SH-SY5Y (cell line): ENCODE measurements around the gene AQP5.

Source experiments
- GATA2 ChIP-seq: IDR thresholded peaks from 2 replicates; pipeline ENCODE4 v1.6.1; 2011; ENCODE audit warnings: mild to moderate bottlenecking, low read depth, low read length
- GATA3 ChIP-seq: IDR thresholded peaks from 2 replicates; pipeline ENCODE4 v1.6.1; 2011; ENCODE audit warnings: low read depth, mild to moderate bottlenecking, low read length, moderate library complexity

The AQP5 gene

DNA sequence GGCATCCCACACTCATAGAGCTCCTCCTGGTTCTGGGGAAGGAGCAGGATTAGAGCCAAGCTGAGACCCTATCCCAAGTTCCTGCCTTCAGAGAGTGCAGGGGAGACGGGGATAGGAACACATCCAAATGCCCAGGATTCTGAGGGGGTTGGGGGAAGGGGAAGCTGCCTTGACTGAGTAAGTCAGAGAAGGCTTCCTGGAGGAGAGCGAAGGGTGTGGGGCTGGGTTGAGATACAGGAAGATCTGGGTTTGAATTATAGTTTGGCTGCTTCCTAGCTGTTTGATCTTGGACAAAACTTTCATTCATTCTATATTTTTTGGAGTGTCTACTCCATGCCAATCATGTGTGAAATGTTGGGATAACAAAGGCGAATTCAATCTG is 19.2 kb upstream of the AQP5 start:
- no peak for TF ChIP-seq GATA2
- TF ChIP-seq GATA3: no peak

DNA sequence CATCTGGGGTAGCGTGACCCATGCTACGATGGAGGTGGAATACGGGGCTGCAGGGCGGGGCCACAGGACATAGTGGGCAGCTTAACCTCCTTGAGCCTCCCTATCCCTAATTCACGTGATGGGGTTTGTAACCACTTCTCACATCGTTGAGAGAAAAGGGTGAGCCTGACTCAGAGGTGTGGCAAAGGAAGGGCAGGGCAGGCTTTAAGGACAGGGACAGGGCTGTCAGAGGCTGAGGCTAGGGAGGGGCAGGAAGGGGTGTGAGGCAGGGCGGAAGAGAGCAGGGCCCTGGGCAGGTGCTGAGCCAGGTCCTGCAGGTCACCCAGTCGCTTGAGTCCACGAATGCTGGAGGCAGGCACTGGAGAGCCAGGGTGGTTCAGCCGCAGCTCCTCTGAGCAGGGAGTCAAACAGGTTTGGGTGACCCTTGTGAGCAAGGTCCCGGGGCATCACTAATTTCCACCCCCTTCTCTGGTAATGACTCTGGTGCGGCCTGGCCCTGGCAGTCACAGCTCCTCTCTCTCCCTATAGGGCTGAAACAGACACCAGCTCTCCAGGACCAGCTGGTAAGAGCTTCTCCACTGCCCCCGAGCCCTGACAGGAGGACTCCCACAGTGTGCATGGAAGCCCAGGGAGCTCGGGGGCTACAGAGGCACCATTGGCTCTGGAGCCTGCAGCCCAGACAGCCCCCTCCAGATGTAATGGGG is 18.6 kb upstream of the AQP5 start:
- TF ChIP-seq GATA2 (no peak), GATA3 (no peak)

DNA sequence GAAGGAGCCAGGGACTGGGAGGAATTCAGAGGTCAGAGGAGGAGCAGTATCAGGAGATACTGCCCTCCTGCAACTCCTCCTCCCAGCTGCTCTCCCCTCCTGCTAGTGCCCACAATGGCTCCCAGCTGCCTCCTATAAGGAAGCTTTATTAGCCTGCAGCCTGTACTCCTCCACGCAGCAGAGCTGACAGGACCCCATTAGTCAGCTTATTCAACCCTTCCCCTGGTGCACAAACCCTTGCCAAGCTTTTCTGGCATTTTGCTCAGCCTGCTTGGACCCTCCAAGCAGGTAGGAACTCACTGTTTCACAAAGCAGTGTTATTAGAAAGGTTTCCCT is 18.1 kb upstream of the AQP5 start:
- TF ChIP-seq GATA3 (no peak), GATA2 (no peak)

DNA sequence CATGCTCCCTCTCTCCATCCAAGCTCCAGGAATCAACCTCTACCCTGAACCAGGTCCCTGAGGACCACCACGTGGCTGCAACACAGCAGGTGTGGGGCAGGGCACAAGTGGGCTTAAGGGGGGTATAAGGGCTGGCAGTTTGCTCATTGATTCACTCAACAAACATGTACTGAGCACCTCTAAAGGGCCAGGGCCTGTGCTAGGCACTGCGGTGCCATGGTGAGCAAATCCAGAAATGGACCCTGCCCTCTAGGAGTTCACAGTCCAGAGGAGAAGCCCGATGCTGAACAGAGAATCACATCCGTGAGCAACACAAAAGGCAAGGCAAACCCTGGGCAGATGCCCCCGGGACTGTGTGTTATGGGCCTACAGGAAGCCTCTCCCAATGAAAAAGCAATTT is 17.6 kb upstream of the AQP5 start:
- no peak for TF ChIP-seq GATA3
- TF ChIP-seq GATA2: no peak

DNA sequence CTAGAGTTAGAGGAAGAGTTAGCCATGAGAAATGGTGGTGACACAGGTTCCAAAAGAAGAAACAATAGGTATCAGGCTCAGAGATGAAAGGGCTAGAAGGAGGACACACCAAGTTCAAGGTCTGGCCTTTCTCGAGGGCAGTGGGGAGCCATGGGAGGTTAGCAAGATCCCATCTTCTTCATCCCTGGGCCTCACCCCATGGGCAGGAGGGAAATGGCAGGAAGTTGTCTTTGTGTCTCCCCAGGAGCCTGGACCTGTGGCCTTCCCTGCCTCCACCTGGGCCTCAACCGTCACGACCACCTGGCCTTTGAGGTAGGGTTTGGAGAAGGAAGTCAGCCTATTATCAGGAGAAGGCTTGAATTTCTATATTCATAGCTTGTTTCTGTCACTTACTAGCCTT is 17.0 kb upstream of the AQP5 start:
- TF ChIP-seq GATA2 (no peak), GATA3 (no peak)

DNA sequence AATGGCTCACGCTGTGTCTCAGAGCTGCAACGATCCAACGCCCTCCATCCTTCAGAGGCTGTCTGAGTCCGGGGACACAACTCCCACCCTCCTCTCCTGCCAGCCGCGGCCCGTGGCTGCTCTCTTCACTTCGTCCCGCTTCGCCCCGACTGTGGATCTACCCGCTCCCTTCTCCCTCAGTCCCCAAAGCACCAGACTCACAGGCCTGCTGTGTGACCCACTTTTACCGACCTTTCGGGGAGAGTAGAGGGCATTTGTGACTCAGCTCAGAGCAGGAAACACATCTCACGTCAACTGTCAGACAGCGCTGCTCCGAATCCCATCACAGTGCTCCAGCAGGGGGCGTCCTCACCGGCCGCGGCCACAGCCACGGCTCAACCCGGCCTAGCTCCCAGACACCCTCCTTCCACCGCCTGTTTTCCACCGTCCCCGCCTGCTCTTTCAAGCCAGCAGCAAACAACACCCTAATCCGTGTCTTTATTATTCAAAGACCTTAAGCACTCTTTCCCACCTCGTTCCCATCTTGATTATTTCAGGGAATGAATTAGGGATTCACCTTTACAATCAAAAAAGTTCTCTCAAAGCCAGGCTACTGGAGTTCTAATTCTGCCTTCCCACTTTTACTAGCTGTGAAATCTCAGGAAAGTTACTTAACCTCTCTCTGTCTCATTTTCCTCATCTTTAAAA is 16.1 kb upstream of the AQP5 start:
- TF ChIP-seq GATA3: no peak
- TF ChIP-seq GATA2: no peak

DNA sequence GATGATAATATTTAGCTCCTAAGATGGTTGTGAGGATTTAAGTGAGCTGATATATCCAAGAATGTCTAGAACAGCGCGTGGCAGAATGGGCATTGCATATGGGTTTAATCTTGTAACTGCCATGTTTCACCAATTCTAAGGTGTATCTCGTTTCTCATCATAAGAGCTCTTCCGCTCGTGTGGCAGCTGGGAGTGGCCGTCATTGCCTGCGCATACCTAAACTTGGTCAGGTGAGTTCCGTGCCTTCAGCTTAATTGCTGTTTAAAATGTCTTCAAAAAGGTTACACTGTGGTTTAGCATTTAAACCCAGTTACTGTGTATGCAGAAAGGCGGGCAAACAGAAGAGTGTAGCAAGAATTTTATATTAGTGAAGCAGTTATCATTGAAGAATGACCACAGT is 15.6 kb upstream of the AQP5 start:
- TF ChIP-seq GATA3: no peak
- TF ChIP-seq GATA2: no peak

DNA sequence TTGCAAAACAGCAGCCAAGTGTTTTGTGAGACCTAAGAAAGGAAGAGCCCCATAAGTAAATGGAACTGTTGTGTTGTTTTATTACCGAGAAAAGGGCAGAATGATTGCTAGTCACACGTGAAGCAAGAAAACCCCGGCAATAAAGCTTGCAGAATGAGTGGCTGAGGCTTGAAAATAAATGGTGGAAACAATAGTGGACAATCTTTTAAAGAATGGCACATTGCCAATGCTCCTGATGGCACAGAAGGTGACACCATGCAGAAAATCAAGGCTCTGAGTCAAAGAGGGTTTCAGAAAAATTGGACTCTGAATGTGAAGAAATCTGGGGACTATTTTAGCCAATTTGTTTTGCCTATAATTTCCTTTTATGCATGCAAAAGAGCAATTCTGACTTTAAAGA is 15.2 kb upstream of the AQP5 start:
- TF ChIP-seq GATA2: no peak
- TF ChIP-seq GATA3: no peak

DNA sequence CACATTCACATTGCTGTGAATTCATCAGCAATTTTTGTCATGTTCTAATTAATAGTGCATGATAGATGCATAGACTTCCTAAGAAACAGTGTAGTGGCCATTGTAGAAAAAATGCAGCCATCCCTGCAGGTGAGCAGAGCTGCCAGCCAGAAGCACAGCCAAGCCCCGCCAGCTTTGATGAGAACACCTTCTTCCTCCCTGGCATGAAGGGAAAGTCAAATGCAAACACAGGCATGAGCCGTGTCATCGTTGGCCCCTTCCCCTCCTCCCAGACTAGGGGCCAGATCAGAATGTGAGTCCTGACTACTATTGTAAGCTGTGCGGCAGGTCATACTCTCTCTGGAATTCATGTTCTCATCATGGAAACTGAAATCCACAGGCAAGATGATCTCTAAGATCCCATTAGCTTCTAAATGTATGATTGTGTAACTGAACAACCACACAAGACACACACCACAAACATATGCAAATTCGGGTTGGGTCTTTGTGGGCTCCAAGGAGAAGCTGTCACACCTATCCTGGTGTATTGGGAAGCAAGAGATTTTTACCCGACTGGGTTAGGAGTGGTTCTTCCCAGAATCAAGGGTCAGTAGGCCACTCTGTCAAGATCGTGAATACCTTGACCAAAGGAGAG is 14.0 kb upstream of the AQP5 start:
- TF ChIP-seq GATA3 (no peak), GATA2 (no peak)

DNA sequence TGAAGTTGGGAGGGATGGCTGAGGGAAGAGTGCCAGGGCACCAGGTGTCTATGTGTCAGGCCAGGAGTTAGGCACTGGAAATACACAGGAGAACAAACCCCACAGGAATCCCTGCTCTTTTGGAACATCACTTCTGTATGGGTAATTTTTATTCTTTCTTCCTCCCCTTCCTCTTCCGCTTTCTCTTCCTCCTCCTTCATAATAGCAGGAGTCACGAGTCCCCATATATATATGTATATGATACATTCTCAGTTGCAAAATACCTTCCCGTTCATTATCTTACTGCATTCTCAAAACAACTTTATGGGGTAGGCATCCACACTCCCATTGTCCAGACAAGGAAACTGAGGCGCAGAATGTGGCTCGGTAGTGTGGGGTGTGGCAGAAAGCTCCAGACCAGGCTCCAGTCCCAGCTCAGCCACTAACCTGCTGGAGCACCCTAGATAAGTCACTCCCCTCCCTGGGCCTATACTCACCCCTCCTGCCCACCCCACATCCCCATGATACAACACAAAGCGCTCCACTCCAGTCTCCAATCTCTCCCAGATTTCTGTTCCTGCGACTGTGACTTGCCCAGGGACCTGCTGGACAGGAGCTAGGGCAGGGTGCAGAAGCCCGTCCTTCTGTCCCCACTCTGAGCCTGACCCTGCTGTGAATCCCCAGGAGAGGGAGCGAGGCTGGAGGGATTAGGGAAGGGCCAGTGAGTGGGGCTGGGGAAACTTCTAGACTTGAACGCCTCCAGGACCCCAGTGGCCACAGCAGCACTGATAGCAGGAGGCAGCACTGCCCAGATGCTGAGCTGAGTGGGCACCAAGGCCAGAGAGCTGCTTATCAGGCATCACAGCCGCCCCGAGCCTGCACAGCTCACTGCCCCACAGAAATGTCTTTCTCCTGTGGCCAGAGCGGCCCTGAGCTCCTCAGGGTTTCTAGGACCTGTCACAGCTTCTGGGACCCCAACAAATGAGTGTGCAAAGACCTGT is 12.5 kb upstream of the AQP5 start:
- no peak for TF ChIP-seq GATA3
- TF ChIP-seq GATA2: no peak

DNA sequence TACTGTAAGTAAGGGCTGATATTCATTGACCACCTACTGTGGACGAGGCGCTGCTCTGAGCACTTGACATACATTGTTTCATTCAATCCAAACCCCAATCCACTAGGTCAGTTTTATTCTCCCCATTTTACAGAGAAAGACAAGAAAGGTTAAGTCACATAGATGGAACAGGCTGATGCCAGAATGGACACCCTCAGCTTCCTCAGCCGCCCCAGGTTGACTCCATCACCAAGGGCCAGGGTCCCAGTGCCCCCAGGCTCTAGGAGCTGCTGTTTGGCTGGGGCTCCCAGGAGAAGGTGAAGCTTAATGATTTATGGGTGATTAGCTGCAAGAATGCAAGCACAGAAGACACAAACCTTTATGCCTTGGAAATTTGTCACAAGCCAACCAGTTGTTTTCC is 11.8 kb upstream of the AQP5 start:
- no peak for TF ChIP-seq GATA2
- no peak for TF ChIP-seq GATA3

DNA sequence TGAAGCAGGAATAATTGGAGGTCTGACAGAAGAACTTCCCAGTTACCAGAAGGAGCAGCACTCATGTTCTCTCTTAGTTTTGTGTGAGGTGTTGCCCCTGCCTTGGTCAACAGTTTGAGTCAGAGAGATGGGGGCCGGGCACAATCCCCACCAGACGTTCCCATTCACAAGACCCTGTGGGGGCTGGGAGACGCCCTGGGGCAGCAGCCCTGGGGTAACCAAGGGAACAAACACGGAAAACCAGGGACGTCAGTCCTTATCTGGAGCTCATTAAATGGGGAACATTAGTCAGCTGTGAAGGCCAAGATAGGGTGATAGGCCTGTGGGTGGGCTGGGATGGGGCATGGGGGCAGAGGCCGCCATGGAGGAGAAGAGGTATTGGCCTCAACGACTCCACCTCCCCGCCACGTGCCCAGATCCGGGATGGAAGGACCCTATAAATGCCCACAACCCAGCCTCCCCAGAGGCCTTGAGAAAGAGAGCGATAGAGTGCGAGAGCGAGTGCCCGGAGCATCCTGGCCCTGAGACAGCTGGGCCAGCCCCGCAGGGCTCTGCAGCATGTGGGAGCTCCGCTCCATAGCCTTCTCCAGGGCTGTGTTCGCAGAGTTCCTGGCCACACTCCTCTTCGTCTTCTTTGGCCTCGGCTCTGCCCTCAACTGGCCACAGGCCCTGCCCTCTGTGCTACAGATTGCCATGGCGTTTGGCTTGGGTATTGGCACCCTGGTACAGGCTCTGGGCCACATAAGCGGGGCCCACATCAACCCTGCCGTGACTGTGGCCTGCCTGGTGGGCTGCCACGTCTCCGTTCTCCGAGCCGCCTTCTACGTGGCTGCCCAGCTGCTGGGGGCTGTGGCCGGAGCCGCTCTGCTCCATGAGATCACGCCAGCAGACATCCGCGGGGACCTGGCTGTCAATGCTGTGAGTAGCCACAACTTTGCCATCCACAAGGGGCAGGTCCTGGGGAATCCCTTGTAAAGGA is 11.1 kb upstream of the AQP5 start, which contains the start of gene AQP2:
Gene AQP2, plus strand, starts transcription at position 465 of the 979 bp plus-strand sequence. Its CDS starts 94 bp downstream, at position 559.
- TF ChIP-seq GATA3 (no peak), GATA2 (peak; percentile 50)
